HEK293 (cell line): Measurements from ENCODE around the gene SLIT1.

Experiments
- CTCF ChIA-PET: fragments of 350-600 bp; formaldehyde crosslinking; extraction: SDS; loops from one replicate; lab custom pipeline; 2021; ENCODE audit warnings: antibody characterized with exemption; lab: Yijun Ruan, JAX
- POLR2A ChIA-PET: fragments of 300-600 bp; formaldehyde crosslinking; extraction: SDS; loops from one replicate; lab custom pipeline; 2020; ENCODE audit warnings: antibody characterized with exemption, inconsistent platforms; lab: Yijun Ruan, JAX
- H3K27ac ChIP-seq: fragments of 200-500 bp; sonication (Bioruptor generic); 2 replicates; pipeline ENCODE4 v1.5.1; 2014; ENCODE audit warnings: low read depth, low read length, control low read depth, inconsistent platforms; ENCODE audit errors: extremely low read depth
- H3K36me3 ChIP-seq, 2 experiments: fragments of 200-500 bp in 1 of 2; sonication (Bioruptor generic) in 1 of 2; 1 replicate in 1 of 2; 2 replicates in 1 of 2; pipeline ENCODE4 v1.5.1; 2014 to 2017; ENCODE audit warnings: inconsistent platforms in 2 of 2, low read length in 2 of 2; ENCODE audit not compliant: control insufficient read depth in 2 of 2, insufficient read depth in 1 of 2
- H3K4me1 ChIP-seq: fragments of 200-500 bp; sonication (Bioruptor generic); 2 replicates; pipeline ENCODE4 v1.5.1; 2014; ENCODE audit warnings: mild to moderate bottlenecking, low read length, inconsistent platforms; ENCODE audit not compliant: control insufficient read depth, insufficient read depth
- H3K4me3 ChIP-seq: 2 replicates; pipeline ENCODE4 v1.5.1; 2011; ENCODE audit warnings: low read depth, mild to moderate bottlenecking, control low read depth, low read length, moderate library complexity
- H3K9me3 ChIP-seq: fragments of 200-500 bp; sonication (Bioruptor generic); 2 replicates; pipeline ENCODE4 v1.5.1; 2014; ENCODE audit warnings: low read depth, low read length, inconsistent platforms; ENCODE audit not compliant: control insufficient read depth, insufficient read depth
- BCL6B ChIP-seq: fragments of 450-650 bp; formaldehyde crosslinking; IDR thresholded peaks from 2 replicates; pipeline ENCODE4 v1.5.1; 2017; ENCODE audit warnings: missing biosample characterization, missing genetic modification characterization
- OSR2 ChIP-seq: fragments of 450-650 bp; formaldehyde crosslinking; IDR thresholded peaks from 2 replicates; pipeline ENCODE4 v1.5.1; 2016; ENCODE audit warnings: missing biosample characterization, missing genetic modification characterization
- PRDM2 ChIP-seq: fragments of 450-650 bp; formaldehyde crosslinking; IDR thresholded peaks from 2 replicates; pipeline ENCODE4 v1.5.1; 2016; ENCODE audit warnings: missing biosample characterization, missing genetic modification characterization, borderline replicate concordance
- TCF7L2 ChIP-seq: IDR thresholded peaks from 2 replicates; pipeline ENCODE4 v1.6.1; 2011; ENCODE audit warnings: low read depth, mild to moderate bottlenecking, inconsistent platforms, low read length, moderate library complexity, borderline replicate concordance
- ZBTB17 ChIP-seq: fragments of 450-650 bp; formaldehyde crosslinking; IDR thresholded peaks from 2 replicates; pipeline ENCODE4 v1.5.1; 2016; ENCODE audit warnings: missing biosample characterization, missing genetic modification characterization
- ZBTB7A ChIP-seq: fragments of 450-650 bp; formaldehyde crosslinking; IDR thresholded peaks from 2 replicates; pipeline ENCODE4 v1.5.1; 2016; ENCODE audit warnings: low read depth, missing biosample characterization, missing genetic modification characterization
- ZNF133 ChIP-seq: fragments of 450-650 bp; formaldehyde crosslinking; IDR thresholded peaks from 2 replicates; pipeline ENCODE4 v1.5.1; 2016; ENCODE audit warnings: missing biosample characterization, missing genetic modification characterization
- ZNF155 ChIP-seq: fragments of 450-650 bp; formaldehyde crosslinking; IDR thresholded peaks from 2 replicates; pipeline ENCODE4 v1.5.1; 2016; ENCODE audit warnings: missing biosample characterization, missing genetic modification characterization
- ZNF266 ChIP-seq: fragments of 450-650 bp; formaldehyde crosslinking; IDR thresholded peaks from 2 replicates; pipeline ENCODE4 v1.5.1; 2016; ENCODE audit warnings: missing biosample characterization, missing genetic modification characterization, low read depth
- ZNF354C ChIP-seq: fragments of 450-650 bp; formaldehyde crosslinking; IDR thresholded peaks from 2 replicates; pipeline ENCODE4 v1.5.1; 2016; ENCODE audit warnings: missing biosample characterization, missing genetic modification characterization, low read depth, borderline replicate concordance
- ZNF362 ChIP-seq: fragments of 450-650 bp; formaldehyde crosslinking; IDR thresholded peaks from 2 replicates; pipeline ENCODE4 v1.5.1; 2016; ENCODE audit warnings: missing biosample characterization, missing genetic modification characterization
- ZNF707 ChIP-seq: fragments of 450-650 bp; formaldehyde crosslinking; IDR thresholded peaks from 2 replicates; pipeline ENCODE4 v1.5.1; 2016; ENCODE audit warnings: missing biosample characterization, missing genetic modification characterization
- ZSCAN16 ChIP-seq: fragments of 450-650 bp; formaldehyde crosslinking; IDR thresholded peaks from 2 replicates; pipeline ENCODE4 v1.5.1; 2016; ENCODE audit warnings: missing biosample characterization, missing genetic modification characterization
- TF ChIP-seq, protein P1 (sequence below): fragments of 450-650 bp; formaldehyde crosslinking; IDR thresholded peaks from 2 replicates; pipeline ENCODE4 v1.5.1; 2017; ENCODE audit warnings: missing biosample characterization, missing genetic modification characterization
- TF ChIP-seq, protein P2 (sequence below): fragments of 450-650 bp; formaldehyde crosslinking; IDR thresholded peaks from 2 replicates; pipeline ENCODE4 v1.5.1; 2016; ENCODE audit warnings: missing biosample characterization, missing genetic modification characterization

Gene SLIT1

GRCh38 chr10:97080051-97080776 lies 105.5 kb downstream of the SLIT1 start:
- ChIA-PET POLR2A (no interaction called here), CTCF (interaction anchor here (0.5 to 6.6 kb wide), 6 partner anchors 8 to 129 kb away, joined by 3 to 66 read pairs (median 14); no protein-coding TSS in a partner anchor)
- TF ChIP-seq OSR2 (tag by site-specific recombination), result no peak
- TF ChIP-seq, protein P1, sequence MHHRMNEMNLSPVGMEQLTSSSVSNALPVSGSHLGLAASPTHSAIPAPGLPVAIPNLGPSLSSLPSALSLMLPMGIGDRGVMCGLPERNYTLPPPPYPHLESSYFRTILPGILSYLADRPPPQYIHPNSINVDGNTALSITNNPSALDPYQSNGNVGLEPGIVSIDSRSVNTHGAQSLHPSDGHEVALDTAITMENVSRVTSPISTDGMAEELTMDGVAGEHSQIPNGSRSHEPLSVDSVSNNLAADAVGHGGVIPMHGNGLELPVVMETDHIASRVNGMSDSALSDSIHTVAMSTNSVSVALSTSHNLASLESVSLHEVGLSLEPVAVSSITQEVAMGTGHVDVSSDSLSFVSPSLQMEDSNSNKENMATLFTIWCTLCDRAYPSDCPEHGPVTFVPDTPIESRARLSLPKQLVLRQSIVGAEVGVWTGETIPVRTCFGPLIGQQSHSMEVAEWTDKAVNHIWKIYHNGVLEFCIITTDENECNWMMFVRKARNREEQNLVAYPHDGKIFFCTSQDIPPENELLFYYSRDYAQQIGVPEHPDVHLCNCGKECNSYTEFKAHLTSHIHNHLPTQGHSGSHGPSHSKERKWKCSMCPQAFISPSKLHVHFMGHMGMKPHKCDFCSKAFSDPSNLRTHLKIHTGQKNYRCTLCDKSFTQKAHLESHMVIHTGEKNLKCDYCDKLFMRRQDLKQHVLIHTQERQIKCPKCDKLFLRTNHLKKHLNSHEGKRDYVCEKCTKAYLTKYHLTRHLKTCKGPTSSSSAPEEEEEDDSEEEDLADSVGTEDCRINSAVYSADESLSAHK (tag by site-specific recombination), result no peak
- no peak for TF ChIP-seq ZNF362
- TF ChIP-seq ZSCAN16 (tag by site-specific recombination), result no peak
- no peak for TF ChIP-seq TCF7L2
- TF ChIP-seq ZNF266 (tag by site-specific recombination), result no peak
- TF ChIP-seq, protein P2, sequence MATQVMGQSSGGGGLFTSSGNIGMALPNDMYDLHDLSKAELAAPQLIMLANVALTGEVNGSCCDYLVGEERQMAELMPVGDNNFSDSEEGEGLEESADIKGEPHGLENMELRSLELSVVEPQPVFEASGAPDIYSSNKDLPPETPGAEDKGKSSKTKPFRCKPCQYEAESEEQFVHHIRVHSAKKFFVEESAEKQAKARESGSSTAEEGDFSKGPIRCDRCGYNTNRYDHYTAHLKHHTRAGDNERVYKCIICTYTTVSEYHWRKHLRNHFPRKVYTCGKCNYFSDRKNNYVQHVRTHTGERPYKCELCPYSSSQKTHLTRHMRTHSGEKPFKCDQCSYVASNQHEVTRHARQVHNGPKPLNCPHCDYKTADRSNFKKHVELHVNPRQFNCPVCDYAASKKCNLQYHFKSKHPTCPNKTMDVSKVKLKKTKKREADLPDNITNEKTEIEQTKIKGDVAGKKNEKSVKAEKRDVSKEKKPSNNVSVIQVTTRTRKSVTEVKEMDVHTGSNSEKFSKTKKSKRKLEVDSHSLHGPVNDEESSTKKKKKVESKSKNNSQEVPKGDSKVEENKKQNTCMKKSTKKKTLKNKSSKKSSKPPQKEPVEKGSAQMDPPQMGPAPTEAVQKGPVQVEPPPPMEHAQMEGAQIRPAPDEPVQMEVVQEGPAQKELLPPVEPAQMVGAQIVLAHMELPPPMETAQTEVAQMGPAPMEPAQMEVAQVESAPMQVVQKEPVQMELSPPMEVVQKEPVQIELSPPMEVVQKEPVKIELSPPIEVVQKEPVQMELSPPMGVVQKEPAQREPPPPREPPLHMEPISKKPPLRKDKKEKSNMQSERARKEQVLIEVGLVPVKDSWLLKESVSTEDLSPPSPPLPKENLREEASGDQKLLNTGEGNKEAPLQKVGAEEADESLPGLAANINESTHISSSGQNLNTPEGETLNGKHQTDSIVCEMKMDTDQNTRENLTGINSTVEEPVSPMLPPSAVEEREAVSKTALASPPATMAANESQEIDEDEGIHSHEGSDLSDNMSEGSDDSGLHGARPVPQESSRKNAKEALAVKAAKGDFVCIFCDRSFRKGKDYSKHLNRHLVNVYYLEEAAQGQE (tag by site-specific recombination), result no peak
- no peak for TF ChIP-seq BCL6B (tag by site-specific recombination)
- TF ChIP-seq PRDM2, result no peak
- no peak for TF ChIP-seq ZNF707
- TF ChIP-seq ZBTB17 (tag by site-specific recombination), result no peak
- TF ChIP-seq ZNF155 (tag by site-specific recombination), result no peak
- TF ChIP-seq ZNF133 (tag by site-specific recombination), result no peak
- TF ChIP-seq ZBTB7A, result no peak
- no peak for TF ChIP-seq ZNF354C (tag by site-specific recombination)
- Histone ChIP-seq H3K4me1 (no peaks in the 10 kb centered on the region), H3K27ac (no peak overlapping the region), H3K36me3 (no peaks in the 10 kb centered on the region), H3K9me3 (no peaks in the 10 kb centered on the region), H3K4me3 (no peak overlapping the region)
